GM23248 (cell line): ENCODE data around the gene KCND2.

Source experiments
- EZH2 ChIP-seq: fragments of 200-600 bp; sonication (generic); IDR thresholded peaks from 2 replicates; pipeline ENCODE4 v1.6.1; 2018; ENCODE audit warnings: antibody characterized with exemption, mild to moderate bottlenecking; ENCODE audit not compliant: insufficient read depth, poor library complexity, severe bottlenecking
- EZH2phosphoT487 ChIP-seq: fragments of 200-600 bp; sonication (generic); IDR thresholded peaks from 2 replicates; pipeline ENCODE4 v1.6.1; 2018; ENCODE audit warnings: antibody characterized with exemption, moderate library complexity, mild to moderate bottlenecking, low read depth; ENCODE audit not compliant: insufficient read depth

- TF ChIP-seq EZH2phosphoT487, result no peak
- no peak for TF ChIP-seq EZH2
Observed at GRCh38 chr7:120709972-120710320, 437.0 kb downstream of the KCND2 start.
